Mucosa of descending colon (tissue), 3 donors: ENCODE results near the gene PARVB. TPM values are rescaled to one million over a fixed set of nuclear protein-coding genes. Genes with fewer than 3 reads are reported as not detected.

Experiments
- ATAC-seq: fragments of 200-7000 bp; cut with Tn5 transposase; one replicate; pipeline ENCODE4 v1.9.1; 2020; ENCODE audit warnings: mild to moderate bottlenecking, moderate library complexity
- DNase-seq, 3 donors: peaks; one replicate each; pipeline ENCODE4 v3.0.0-alpha.2; 2020
- H3K36me3 ChIP-seq: fragments of 200-600 bp; one replicate; pipeline ENCODE4 v1.8.0; 2021; ENCODE audit warnings: low read depth, mild to moderate bottlenecking
- H3K4me1 ChIP-seq: fragments of 200-600 bp; one replicate; pipeline ENCODE4 v1.8.0; 2021; ENCODE audit warnings: low read depth, mild to moderate bottlenecking
- H3K4me3 ChIP-seq: fragments of 200-600 bp; one replicate; pipeline ENCODE4 v1.8.0; 2021; ENCODE audit warnings: mild to moderate bottlenecking
- H3K9me3 ChIP-seq: fragments of 200-600 bp; one replicate; pipeline ENCODE4 v1.8.0; 2021; ENCODE audit warnings: mild to moderate bottlenecking
- intact Hi-C, 2 donors: fragments of 100-400 bp; cut with DNase I in 1 of 2; cut with micrococcal nuclease in 1 of 2; formaldehyde crosslinking; loops; one replicate each; pipeline versions ENCODE4 v1.11.0 to v1.11.1; 2022; cut with DNase I, micrococcal nuclease
- total RNA-seq, 3 donors: library from RNA; stranded (reverse); fragmentation: NEBNext Ultra II Directional in 2 of 3; extraction: Animal tissue kit (Norgen Biotek cat#: 25700) in 2 of 3; gene quantifications; one replicate each; pipeline versions ENCODE4 v1.2.1 to v1.2.4, GENCODE V29; 2021 to 2023
- TF ChIP-seq, protein P1 (sequence below): fragments of 200-600 bp; IDR thresholded peaks from one replicate; pipeline ENCODE4 v1.8.0; 2022; ENCODE audit warnings: antibody characterized with exemption, mild to moderate bottlenecking
- donor health status: DM: no; HTN: no; CAD: no; lungs with moderate emphysema.
- donor health status: DM: no; HTN: no; CAD: no.
- donor health status: DM: no; HTN: yes; CAD: no.

PARVB gene
- total RNA-seq, 3 donors from 2014 or later: 5.2 to 35.7 (median 14.9) TPM

DNA sequence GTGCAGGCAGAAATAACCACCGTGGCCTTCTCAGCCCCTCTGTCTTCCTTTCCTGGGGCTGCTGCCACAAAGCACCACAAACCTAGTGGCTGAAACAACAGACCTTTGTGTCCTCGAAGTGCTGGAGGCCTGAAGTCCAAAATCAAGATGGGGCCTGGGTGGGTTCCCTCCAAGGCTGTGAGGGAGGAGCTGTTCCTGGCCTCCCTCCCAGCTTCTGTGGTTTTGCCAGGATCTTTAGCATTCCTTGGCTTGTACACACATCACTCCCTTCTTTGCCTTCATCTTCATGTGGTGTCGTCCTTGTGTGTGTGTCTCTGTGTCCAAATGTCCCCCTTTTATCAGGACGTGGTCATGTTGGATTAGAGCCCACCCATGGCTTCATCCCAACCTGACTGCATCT is 127.6 kb downstream of the PARVB start:
- intact Hi-C loops: no loop called here
- ATAC-seq (no peak), DNase-seq (no peak)
- TF ChIP-seq, protein P1, sequence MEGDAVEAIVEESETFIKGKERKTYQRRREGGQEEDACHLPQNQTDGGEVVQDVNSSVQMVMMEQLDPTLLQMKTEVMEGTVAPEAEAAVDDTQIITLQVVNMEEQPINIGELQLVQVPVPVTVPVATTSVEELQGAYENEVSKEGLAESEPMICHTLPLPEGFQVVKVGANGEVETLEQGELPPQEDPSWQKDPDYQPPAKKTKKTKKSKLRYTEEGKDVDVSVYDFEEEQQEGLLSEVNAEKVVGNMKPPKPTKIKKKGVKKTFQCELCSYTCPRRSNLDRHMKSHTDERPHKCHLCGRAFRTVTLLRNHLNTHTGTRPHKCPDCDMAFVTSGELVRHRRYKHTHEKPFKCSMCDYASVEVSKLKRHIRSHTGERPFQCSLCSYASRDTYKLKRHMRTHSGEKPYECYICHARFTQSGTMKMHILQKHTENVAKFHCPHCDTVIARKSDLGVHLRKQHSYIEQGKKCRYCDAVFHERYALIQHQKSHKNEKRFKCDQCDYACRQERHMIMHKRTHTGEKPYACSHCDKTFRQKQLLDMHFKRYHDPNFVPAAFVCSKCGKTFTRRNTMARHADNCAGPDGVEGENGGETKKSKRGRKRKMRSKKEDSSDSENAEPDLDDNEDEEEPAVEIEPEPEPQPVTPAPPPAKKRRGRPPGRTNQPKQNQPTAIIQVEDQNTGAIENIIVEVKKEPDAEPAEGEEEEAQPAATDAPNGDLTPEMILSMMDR: no peak
- no peaks in the 10 kb centered on the region for H3K4me1 ChIP-seq
- no peak overlapping the region for H3K4me3 ChIP-seq
- H3K9me3 ChIP-seq: no peaks in the 10 kb centered on the region
- no peaks in the 10 kb centered on the region for H3K36me3 ChIP-seq

DNA sequence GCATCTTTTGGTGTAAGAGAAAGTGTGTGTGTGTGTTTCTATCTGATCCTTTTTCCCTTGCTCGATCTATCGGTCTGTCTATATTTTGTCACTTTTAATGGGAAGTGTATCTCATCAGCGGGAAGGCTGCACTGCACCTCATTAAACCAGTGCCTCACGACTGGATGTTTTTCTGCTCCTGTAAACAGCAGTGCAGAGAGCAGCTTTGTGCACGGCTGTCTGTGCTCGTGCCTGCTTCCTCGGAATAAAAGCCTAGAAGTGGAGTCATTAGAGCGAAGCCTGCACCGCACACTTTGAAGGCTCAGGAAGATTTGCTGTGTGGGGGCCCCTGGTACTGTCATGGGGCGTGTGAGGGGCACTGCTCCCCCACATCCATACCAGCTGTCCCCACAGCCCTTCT is 129.6 kb downstream of the PARVB start:
- H3K4me1 ChIP-seq: no peaks in the 10 kb centered on the region
- intact Hi-C loops: no loop called here
- DNase-seq (peak in 1 of 3 donors; percentile 10), ATAC-seq (no peak)
- no peak overlapping the region for H3K4me3 ChIP-seq
- H3K36me3 ChIP-seq: no peaks in the 10 kb centered on the region
- TF ChIP-seq, protein P1: no peak
- H3K9me3 ChIP-seq: no peaks in the 10 kb centered on the region

DNA sequence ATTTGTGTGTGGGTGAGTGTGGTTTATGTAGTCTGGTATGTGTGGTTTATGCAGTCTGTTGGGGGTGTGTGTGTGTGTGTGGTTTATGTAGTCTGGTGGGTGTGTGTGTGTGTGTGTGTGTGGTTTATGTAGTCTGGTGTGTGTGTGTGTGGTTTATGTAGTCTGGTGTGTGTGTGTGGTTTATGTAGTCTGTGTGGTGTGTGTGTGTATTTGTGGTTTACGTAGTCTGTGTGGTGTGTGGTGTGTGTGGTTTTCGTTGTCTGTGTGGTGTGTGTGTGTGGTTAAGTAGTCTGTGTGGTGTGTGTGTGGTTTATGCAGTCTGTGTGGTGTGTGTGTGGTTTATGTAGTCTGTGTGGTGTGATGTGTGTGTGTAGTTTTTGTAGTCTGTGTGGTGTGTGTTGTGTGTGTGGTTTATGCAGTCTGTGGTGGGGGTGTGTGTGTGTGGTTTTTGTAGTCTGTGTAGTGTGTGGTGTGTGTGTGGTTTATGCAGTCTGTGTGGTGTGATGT is 130.4 kb downstream of the PARVB start:
- ATAC-seq: no peak
- H3K4me3 ChIP-seq: no peak overlapping the region
- TF ChIP-seq, protein P1: no peak
- H3K36me3 ChIP-seq: no peaks in the 10 kb centered on the region
- no peak for DNase-seq
- intact Hi-C loops: no loop called here
- no peaks in the 10 kb centered on the region for H3K9me3 ChIP-seq
- no peaks in the 10 kb centered on the region for H3K4me1 ChIP-seq

DNA sequence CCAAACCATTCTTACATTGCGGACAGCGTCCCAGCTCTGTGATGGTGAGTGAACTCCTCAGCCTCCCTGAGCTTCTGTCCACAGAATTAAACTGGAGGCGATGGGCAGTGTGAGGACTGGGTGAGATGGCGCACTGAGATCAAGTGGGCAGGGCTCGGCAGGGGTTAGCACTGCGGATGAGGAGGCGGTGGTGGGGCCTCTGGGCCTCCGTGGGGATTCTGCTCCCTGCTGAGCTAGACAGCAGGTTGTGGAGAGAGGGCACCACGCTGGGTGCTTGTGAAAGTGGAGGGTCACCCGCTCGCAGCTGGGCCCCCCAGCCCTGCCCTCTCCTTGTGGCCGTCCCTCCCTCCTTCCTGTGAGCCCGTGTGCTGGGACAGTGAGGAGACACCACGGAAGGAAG is 131.0 kb downstream of the PARVB start:
- DNase-seq: no peak
- TF ChIP-seq, protein P1: no peak
- intact Hi-C loops: no loop called here
- Histone ChIP-seq H3K36me3 (no peaks in the 10 kb centered on the region), H3K9me3 (no peaks in the 10 kb centered on the region), H3K4me1 (no peaks in the 10 kb centered on the region), H3K4me3 (no peak overlapping the region)
- no peak for ATAC-seq

DNA sequence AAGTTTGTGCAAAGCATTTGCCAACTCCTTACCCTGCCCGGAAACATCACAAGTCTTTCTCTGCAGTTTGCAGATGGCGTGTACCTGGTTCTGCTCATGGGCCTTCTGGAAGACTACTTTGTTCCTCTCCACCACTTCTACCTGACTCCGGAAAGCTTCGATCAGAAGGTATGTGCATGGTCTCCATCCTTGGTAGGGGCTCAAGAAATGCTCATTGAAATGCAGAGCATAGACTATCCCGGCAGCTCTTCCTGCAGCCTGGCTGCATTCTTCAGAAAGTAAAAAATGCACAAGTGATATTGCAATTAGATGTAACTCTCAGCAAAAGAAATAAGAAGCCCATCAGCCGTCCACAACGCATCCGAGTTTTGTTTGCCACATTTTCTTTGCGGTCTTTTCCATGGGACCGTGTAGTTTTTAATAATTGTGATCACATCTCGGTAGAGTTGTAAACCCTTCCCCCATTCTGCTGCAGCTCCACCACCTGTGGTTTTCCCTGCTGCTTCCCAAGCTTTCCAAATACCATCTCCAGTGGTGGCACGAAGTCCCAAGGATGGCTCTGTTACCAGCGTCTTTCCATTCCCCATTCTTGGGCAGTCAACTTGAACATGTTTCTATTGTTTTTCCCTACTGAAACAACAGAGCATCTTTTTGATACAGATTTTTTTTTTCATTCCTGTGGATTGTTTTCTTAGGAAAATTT is 134.0 kb downstream of the PARVB start:
- no peaks in the 10 kb centered on the region for H3K4me1 ChIP-seq
- intact Hi-C loops: no loop called here
- DNase-seq: no peak
- ATAC-seq: no peak
- TF ChIP-seq, protein P1: no peak
- no peaks in the 10 kb centered on the region for H3K36me3 ChIP-seq
- no peak overlapping the region for H3K4me3 ChIP-seq
- H3K9me3 ChIP-seq: no peaks in the 10 kb centered on the region
